Inferior parietal cortex (tissue), 1 donor: Measurements from ENCODE around the gene GBP3.
"Not testable (repeated sequence)": the region's sequence is repeated elsewhere in the genome, so short reads cannot be mapped to it uniquely, and the experiment has no call there.

Experiments
- DNase-seq: peaks from one replicate; pipeline ENCODE4 v3.0.0-alpha.2; 2016; ENCODE audit errors: extremely low spot score

Gene GBP3

DNA sequence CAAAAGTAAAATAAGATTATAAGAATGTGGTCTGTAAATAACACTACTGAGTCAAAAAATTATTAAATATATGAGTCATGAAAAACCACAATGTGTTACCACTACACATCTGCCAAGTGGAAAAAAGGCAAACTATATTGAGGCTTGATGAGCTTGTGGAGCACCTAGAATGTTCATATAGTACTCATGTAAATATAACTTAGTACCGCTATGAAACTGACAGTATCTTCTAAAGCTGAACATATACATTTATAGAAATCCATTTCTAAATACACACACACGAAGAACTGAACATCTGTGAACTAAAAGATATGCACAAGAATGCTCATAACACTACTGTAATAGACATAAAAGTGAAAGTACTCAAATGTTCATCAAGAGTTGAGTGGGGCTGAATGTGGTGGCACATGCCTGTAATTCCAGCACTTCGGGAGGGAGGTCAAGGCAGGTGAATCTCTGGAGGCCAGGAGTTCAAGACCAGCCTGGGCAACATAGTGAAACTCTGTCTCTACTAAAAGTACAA is 18.5 kb upstream of the GBP3 start:
- DNase-seq, result no peak

DNA sequence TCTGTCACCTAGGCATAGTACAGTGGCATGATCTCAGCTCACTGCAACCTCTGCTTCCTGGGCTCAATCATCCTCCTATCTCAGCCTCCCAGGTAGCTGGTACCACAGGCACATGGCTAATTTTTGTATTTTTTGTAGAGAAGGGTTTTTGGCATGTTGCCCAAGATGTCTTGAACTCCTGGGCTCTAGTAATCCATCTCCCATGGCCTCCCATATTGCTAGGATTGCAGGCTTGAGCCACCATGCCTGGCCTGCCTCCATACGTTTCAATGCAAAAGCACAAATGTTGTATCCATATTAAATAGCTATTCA is 17.6 kb upstream of the GBP3 start:
- no peak for DNase-seq

DNA sequence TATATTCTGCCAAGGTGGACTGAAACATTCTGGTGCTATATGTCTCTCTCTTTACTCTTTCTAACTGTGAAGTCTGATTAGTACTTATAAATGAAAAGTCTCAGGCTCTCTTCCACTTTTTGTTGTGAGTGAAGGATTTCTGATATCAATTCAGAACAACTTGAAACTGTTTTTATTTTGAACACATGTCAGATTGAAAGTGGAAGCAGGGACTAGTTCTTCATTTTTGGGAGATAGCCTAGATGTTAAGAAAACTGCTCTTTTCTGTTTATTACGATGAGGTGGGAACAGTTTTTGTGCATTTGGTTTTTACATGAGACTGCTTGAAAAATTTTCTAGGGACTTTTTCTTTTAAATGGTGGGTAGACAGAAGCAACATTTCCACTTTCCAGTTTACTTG is 14.5 kb upstream of the GBP3 start:
- no peak for DNase-seq

DNA sequence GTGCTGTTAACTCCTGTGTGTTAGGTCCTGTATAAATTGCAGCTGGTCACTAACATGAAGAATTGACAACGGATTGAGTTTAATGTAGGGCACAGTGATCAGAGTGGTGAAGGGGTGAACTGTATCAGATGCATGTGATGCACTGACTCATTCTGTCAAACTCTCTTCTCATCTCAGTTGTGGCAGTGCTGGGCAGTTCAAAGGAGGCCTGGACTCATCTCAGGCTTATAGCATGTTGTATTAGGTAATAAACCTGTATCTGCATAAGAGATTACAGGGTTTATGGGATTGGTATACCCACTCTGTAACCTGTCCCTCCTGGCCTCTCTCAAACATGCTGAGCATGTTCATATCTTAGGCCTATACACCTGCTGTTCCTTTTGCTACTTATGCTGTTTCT is 12.4 kb upstream of the GBP3 start:
- DNase-seq, result no peak

DNA sequence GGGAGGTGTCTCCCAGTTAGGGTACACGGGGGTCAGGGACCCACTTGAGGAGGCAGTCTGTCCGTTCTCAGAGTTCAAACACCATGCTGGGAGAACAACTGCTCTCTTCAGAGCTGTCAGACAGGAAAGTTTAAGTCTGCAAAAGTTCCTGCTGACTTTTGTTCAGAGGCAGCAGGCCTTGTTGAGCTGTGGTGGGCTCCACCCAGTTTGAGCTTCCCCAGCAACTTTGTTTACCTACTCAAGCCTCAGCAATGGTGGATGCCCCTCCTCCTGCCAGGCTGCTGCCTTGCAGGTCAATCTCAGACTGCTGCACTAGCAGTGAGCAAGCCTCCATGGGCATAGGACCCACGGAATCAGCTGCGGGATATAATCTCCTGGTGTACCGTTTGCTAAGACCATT is 11.3 kb upstream of the GBP3 start:
- not testable (repeated sequence) for DNase-seq

DNA sequence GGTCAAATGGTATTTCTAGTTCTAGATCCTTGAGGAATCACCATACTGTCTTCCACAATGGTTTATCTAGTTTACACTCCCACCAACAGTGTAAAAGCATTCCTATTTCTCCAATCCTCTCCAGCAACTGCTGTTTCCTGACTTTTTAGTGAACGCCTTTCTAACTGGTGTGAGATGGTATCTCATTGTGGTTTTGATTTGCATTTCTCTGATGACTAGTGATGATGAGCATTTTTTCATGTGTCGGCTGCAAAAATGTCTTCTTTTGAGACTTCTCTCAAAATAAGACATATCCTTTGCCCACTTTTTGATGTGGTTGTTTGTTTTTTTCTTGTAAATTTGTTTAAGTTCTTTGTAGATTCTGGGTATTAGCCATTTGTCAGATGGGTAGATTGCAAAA is 6.4 kb upstream of the GBP3 start:
- DNase-seq, result not testable (repeated sequence)

DNA sequence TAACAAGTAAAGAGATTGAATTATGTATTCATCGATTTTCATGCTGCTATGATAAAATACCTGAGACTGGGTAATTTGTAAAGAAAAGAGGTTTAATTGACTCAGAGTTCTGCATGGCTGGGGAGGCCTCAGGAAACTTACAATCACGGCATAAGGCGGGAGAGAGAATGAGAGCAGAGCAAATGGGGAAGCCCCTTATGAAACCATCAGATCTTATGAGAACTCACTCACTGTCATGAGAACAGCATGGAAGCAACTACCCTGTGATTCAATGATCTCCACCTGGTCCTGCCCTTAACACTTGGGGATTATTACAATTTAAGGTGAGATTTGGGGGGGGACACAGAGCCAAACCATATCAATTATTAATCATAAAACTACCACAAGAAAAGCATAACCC is 3.3 kb upstream of the GBP3 start:
- DNase-seq, result no peak

DNA sequence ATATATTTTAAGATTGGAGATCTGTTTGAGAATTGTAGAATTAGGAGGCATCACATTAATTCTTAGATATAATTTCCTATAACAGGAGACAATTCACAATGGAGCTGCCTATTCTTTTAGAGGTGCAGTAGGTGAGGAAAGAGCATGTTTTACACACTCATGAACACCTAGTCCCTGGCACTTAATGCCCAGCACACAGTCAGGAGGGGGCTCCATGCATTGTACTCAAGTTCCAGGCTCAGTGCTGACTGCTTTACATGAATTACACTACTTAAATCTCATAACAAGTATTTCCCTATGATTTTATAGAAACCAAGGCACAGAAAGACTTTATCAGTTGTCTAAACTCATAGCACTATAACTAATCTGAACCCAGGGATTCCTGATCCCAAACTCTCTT is 360 bp upstream of the GBP3 start:
- no peak for DNase-seq

DNA sequence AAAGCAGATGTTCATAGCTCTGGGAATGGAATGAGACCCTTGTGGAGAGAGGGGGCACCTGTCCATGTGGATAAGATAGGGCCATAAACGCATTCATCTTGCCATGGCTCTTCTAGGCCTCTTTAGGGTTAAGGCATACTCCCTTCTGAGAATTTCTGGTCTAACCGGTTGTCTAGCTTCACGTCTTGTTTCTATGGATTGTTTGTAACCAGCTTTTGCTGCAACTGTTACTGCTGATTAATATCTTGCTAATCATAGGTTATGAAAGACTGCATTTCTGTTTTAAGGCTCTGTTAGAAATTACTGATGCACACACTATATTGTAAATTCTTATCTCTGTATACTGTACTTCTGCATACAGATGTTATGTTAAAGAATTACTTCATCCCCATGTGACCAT is 4.3 kb downstream of the GBP3 start:
- DNase-seq, result not testable (repeated sequence)

DNA sequence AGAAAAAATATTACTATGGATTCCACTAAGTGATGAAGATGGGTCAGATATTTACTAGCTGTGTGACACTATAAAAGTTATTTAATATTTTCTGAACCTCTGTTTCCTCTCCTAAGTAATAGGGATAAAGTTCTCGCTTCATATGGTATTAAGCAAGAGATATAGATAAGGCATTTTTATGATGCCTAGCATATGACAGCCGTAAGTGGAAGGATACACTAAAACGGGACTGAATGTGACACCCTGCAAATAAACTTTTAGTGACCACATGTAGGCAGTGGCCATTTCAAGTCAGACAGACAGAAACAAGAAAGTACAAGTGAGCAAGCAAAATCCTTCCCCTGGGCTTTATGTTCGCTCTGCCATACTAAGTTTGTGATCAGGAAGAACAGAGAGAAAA is 14.2 kb downstream of the GBP3 start:
- no peak for DNase-seq

DNA sequence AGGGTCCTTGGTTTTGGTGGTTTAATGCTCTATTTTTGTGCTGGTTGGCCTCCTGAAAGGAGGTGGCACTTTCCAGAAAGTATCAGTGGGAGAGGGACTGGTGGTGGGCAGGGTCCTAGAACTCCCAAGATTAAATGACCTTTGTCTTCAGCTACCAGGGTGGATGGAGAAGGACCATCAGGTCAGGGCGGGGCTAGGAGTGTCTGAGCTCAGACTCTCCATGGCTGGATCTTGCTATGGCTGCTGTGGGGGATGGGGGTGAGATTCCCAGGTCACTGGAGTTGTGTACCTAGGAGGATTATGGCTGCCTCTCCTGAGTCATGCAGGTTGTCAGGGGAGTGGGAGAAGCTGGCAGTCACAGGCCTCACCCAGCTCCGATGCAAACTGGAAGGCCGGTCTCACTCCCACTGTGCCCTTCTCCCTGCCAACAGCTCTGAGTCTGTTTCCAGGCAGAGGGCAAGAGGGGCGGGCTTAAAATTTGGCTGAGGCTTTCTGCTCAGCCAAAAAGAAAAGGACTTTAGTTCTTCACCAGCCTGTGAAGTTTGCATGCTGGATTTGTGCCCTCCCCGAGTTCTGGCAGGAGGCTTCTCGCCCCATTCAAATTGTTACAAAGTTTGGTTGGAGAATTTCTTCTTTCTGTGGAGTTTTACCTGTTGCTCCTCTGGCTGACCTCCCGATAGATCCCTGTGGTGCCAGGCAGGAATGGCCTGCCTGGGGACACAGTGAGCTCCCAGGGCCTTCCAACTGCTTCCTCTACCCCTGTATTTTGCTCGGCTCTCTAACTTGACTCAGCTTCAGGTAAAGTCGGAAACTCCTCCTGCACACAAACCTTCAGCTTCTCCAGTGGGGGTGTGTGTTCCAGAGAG is 17.1 kb downstream of the GBP3 start:
- no peak for DNase-seq

DNA sequence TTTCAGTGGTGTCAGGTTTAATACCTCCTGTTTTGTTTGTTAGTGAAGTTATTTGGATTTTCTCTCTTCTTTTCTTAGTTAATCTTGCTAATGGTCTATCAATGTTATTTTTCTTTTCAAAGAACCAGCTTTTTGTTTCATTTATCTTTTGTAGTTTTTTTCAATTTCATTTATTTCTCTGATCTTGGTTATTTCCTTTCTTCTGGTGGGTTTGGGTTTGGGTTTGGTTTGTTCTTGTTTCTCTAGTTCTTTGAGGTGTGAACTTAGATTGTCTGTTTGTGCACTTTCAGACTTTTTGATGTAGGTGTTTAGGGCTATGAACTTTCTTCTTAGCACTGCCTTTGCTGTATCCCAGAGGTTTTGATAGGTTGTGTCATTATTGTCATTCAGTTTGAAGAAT is 20.5 kb downstream of the GBP3 start:
- DNase-seq, result not testable (repeated sequence)

DNA sequence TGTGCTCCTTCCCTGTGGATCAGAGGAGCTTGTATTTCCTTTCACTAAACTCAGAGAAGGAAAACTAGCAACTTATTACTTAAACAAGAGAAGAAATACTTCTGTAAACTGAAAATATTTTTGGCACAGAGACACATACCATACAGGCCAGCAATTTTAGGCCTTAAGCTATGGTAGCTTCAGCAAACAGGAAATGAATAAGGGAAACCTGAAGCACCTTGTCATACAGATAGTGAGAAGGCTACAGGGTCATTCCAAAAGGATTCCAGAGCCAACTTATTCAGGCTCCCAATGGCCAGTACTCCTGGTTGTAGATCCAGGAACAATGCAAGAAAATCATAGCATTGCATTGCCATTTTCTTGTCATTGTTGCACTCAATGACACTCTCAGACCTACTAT is 21.2 kb downstream of the GBP3 start:
- DNase-seq, result no peak

DNA sequence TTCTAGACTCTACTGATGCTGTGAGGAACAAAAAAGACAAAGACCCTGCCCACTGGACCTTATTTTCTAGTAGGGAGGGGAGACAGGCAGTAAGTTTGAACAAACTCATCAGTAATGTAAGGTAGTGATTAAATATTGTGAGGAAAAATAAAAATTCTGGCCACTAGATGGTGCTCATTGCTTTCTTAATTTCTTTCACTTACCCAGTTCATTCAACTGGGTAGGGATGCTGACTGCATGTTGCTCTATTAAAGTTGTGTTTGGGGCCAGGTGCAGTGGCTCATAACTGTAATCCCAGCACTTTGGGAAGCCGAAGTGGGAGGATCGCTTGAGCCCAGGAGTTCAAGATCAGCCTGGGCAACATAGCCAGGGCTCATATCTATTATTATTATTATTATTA is 23.9 kb downstream of the GBP3 start:
- peak; percentile 96 for DNase-seq

DNA sequence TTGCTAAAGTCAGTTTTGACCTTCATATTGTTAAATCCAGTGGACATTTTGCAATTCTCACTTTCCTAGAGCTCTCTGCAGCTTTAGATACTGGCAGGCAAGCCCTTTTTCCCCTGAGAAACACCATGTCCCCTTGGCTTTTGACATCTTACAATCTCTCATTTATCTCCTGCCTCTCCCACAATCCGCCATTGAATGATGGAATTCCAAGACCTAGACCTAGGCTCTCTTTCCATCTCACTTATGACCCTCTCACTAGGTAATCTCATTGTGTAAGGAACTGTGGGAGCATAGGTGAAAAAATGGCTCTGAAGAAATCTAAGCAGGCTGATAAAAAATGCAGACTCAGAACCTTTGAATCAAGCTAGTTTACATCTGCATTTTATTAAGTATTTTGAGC is 32.2 kb downstream of the GBP3 start:
- no peak for DNase-seq

DNA sequence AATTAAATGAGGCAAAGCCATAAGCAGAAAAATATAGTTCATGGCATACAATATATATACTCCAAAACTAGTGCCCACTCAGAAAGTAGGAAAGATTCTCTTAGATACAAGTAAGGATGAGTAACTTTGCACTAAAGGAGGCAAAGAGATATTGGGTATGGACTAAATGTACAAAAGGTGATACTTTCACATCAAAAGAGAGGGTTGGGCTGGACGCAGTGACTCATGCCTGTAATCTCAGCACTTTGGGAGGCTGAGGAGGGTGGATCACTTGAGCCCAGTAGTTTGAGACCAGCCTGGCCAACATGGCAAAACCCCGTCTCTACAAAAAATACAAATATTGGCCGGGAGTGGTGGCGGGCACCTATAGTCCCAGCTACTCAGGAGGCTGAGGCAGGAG is 37.0 kb downstream of the GBP3 start:
- DNase-seq, result no peak

DNA sequence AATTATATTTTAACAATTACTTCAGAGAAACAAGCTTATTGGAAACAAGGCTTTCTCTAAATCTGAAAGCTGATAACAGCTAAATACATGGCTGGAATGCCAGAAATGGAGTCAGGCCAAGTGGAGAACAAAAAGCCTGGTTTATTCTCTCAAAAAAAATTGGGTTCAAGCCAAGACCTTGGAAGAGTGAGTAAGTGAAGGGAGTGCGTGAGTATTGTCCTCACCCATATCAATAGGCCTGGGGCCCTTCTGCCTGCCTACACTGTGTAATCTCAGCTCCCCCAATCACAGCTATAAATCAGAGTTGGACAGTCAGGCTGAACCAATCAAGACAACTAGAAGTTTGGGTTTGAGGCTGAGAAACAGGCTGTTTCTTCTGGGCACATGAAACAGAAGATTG is 37.6 kb downstream of the GBP3 start:
- peak; percentile 88 for DNase-seq

DNA sequence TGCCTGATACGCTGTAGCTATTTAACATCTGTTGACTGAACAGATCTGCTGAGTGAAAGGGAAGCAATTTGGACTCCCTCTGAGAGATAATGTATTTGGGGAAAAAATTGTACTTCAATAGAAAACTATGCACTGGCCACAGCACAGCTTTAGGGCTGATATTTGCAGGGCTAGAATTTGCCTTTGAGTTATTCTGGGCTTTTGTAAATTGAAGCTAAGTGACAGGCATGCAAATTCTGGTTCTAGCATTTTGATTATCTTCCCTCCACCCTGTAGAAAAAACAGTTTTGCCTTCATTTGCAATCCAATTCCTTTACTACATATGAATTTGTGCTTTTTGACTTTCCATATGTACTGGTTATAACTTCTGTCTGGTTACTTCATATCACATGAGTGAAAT is 38.1 kb downstream of the GBP3 start:
- DNase-seq, result no peak

DNA sequence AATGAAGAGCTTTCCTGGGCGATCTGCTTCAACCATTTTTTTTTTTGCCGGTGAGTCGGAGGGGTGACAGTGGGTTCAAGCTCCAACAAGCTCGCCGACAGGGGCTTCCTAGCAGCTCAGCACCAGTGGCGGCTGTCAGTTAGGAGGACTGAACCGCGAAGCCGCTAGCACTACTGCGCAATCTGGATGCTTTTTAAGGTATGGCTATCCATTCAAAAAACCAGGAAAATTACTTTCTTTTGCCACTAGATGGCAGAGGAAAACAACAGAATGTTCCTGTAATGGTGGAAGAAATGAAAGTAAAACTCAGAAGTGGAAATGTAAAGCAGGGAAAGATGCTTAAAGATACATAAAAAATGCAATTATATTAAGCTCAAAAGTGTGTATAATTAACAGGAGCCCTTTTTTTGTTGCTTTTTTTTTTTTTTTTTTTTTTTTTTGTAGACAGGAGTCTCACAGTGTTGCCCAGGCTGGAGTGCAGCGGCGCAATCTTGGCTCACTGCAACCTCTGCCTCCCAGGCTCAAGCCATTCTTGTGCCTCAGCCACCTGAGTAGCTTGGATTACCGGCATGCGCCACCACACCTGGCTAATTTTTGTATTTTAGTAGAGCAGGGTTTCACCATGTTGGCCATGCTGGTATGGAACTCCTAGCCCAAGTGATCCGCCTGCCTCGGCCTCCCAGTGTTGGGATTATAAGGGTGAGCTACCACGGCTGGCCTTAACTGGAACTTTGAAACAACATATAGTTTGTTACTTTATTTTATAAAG is 38.7 kb downstream of the GBP3 start:
- DNase-seq, result peak; percentile 89

DNA sequence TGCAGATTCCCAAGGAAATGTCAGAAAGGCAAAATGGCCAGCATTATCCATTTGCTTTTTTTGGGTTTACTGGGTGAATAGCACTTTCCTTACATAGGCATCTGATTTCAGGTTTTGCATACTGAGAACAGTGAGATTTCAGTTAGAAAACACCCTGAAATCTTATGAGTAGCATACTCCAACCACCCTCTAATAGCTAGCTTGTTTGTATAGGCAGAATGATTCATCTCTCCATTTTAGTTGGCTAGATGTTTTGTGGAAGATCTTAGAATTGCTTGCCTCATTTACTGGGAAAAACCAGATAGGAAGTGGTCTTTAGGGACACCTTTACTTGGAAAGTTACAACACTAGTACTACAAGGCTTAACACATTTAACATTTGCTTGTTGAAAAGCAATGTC is 40.6 kb downstream of the GBP3 start:
- DNase-seq, result no peak

DNA sequence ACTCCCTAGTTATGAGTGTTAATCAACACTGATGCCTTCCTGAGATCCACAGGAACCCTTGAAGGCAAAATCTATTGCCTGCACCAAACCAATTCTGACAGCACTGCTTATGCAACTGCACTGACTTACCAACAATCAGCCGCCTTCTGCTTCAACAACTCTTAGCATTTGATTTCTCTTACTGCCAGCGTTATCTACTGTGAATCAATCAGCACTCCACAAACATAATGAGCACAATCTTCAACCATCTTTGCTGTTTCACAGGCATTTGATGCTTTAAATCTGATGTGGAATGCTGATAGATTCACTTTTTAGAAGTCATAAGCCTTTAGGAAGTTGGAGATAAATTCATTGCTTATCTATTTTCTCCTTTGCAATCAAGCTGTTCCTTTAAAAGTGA is 41.2 kb downstream of the GBP3 start:
- DNase-seq, result not testable (repeated sequence)

DNA sequence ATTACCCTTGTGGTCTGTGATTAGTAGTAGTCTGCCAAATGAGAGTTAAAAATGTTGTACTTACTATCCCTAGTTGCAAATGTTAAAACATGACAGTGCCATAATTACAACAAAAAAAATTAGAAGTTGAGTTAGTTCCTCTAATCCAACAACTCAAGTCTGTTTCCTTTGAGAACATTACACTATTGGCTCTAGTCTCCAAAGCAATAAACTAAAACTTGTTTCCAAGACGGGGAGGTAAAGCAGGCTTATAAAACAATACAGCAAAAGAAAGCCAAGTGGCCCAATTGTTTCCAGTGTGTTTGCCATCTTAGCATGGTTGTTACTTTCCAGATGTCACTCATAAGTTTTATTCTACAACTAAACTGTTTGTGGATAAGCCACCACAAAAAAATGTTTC is 41.8 kb downstream of the GBP3 start:
- no peak for DNase-seq

DNA sequence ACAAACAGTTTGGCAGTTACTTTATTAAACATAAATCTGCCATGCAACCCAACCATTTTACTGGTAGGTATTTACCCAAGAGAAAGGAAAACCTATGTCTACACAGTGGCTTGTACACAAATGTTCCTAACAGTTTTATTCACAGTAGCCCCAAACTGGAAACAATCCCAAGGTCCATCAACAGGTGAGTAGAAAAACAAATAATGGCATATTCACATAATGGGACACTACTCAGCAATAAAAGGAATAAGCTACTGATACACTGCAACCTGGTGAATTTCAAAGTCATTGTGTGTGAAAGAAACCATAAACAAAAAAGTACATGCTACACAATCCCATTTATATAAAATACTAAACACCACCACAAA is 42.9 kb downstream of the GBP3 start:
- DNase-seq, result no peak
